Measurements from ENCODE around the gene ADGRG6. TPM values are rescaled to one million over a fixed set of nuclear protein-coding genes. Genes with fewer than 3 reads are reported as not detected.

ADGRG6 gene
- total RNA-seq, 2 donors from 2014 or later: 17.0 to 17.9 TPM

DNA sequence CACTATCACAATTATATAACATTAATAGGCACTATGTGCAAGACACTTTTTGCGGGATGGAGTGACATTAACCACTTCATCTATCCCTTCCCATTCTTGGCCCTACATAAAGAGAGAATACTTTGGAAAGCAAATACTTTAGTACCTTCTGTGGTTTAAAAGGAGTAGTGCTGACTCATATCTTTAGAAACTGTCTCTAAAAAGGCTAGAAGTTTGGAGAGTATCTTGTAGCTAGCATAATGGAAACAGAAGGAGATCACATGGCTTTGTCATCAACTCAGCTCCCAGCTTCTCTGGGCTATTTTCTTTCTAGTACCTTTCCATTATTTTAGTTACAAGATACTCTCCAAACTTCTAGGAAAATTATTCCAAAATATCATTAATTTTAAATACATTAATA is 157.5 kb downstream of the ADGRG6 start:
- intact Hi-C loops (cut with DNase I): no loop called here
- Histone ChIP-seq H3K4me1 (no peaks in the 10 kb centered on the region), H3K9me3 (no peaks in the 10 kb centered on the region), H3K36me3 (no peaks in the 10 kb centered on the region), H3K27me3 (no peaks in the 10 kb centered on the region), H3K4me3 (no peak overlapping the region), H3K9ac (ENCODE audit: low read depth in 2 of 2, low read length in 2 of 2) (no peak overlapping the region), H3K27ac (no peak overlapping the region)
- no peak for TF ChIP-seq CTCF (IDR thresholded peaks at IDR 0.05)
- no peak for DNase-seq

GRCh38 chr6:142462260-142462659 is 160.5 kb downstream of the ADGRG6 start:
- Histone ChIP-seq H3K9me3 (no peaks in the 10 kb centered on the region), H3K36me3 (no peaks in the 10 kb centered on the region), H3K27me3 (no peaks in the 10 kb centered on the region), H3K9ac (ENCODE audit: low read depth in 2 of 2, low read length in 2 of 2) (no peak overlapping the region), H3K4me3 (no peak overlapping the region), H3K4me1 (no peaks in the 10 kb centered on the region), H3K27ac (no peak overlapping the region)
- no peak for TF ChIP-seq CTCF (IDR thresholded peaks at IDR 0.05)
- intact Hi-C loops (cut with DNase I): no loop called here
- no peak for DNase-seq

GRCh38 chr6:142463988-142464387 is 162.2 kb downstream of the ADGRG6 start:
- intact Hi-C loops (cut with DNase I): no loop called here
- DNase-seq: no peak

GRCh38 chr6:142469220-142469619 is 167.4 kb downstream of the ADGRG6 start:
- TF ChIP-seq CTCF (IDR thresholded peaks at IDR 0.05): no peak
- intact Hi-C loops (cut with DNase I): no loop called here
- no peak for DNase-seq
- Histone ChIP-seq H3K27ac (no peak overlapping the region), H3K4me1 (no peaks in the 10 kb centered on the region), H3K36me3 (no peaks in the 10 kb centered on the region), H3K4me3 (no peak overlapping the region), H3K27me3 (no peaks in the 10 kb centered on the region), H3K9ac (ENCODE audit: low read depth in 2 of 2, low read length in 2 of 2) (no peak overlapping the region), H3K9me3 (no peaks in the 10 kb centered on the region)

More at GRCh38 chr6:142463988-142464387, 162.2 kb downstream of the ADGRG6 start:
- Histone ChIP-seq H3K9ac (ENCODE audit: low read depth in 2 of 2, low read length in 2 of 2) (no peak overlapping the region), H3K4me1 (no peaks in the 10 kb centered on the region), H3K9me3 (no peaks in the 10 kb centered on the region), H3K36me3 (no peaks in the 10 kb centered on the region), H3K4me3 (no peak overlapping the region), H3K27ac (no peak overlapping the region), H3K27me3 (no peaks in the 10 kb centered on the region)
- no peak for TF ChIP-seq CTCF (IDR thresholded peaks at IDR 0.05)

GRCh38 chr6:142470421-142470820 is 168.6 kb downstream of the ADGRG6 start:
- TF ChIP-seq CTCF (IDR thresholded peaks at IDR 0.05): no peak
- Histone ChIP-seq H3K4me3 (no peak overlapping the region), H3K9ac (ENCODE audit: low read depth in 2 of 2, low read length in 2 of 2) (no peak overlapping the region), H3K27me3 (no peaks in the 10 kb centered on the region), H3K4me1 (no peaks in the 10 kb centered on the region), H3K27ac (no peak overlapping the region), H3K36me3 (no peaks in the 10 kb centered on the region), H3K9me3 (no peaks in the 10 kb centered on the region)
- intact Hi-C loops (cut with DNase I): loop anchor here (10.0 kb wide), 1 partner anchor 224 kb away; no protein-coding TSS in a partner anchor
- DNase-seq: no peak

All from colonic mucosa (tissue), 4 donors.